Tibial artery (tissue), 4 donors: ENCODE measurements around the gene FAM118B.

Source experiments
- DNase-seq, 2 donors: peaks; one replicate each; pipeline ENCODE4 v3.0.0-alpha.2; 2019
- H3K27ac ChIP-seq, 2 donors: fragments of 200-600 bp; sonication (generic) in 1 of 2; 1 replicate in 1 of 2; 2 replicates in 1 of 2; pipeline ENCODE4 v1.5.1; 2018 to 2019; ENCODE audit warnings: mild to moderate bottlenecking in 1 of 2
- H3K27me3 ChIP-seq, 2 donors: fragments of 200-600 bp; sonication (generic) in 1 of 2; one replicate each; pipeline versions ENCODE4 v1.5.1 to v1.6.0; 2016 to 2019
- H3K36me3 ChIP-seq, 3 donors: fragments of 200-600 bp; sonication (generic) in 2 of 3; one replicate each; pipeline ENCODE4 v1.5.1; 2016 to 2019; ENCODE audit warnings: mild to moderate bottlenecking in 2 of 3
- H3K4me1 ChIP-seq, 4 donors: fragments of 200-600 bp; sonication (generic) in 2 of 4; 1 replicate in 3 of 4; 2 replicates in 1 of 4; pipeline ENCODE4 v1.5.1; 2016 to 2019
- H3K4me3 ChIP-seq, 2 donors: fragments of 200-600 bp; sonication (generic) in 1 of 2; 1 replicate in 1 of 2; 2 replicates in 1 of 2; pipeline ENCODE4 v1.5.1; 2018 to 2019; ENCODE audit warnings: mild to moderate bottlenecking in 2 of 2
- H3K9me3 ChIP-seq, 3 donors: fragments of 200-600 bp; sonication (generic) in 1 of 3; one replicate each; pipeline ENCODE4 v1.5.1; 2016 to 2019
- CTCF ChIP-seq, 2 experiments: fragments of 200-600 bp in 1 of 2; fragments of 450-650 bp in 1 of 2; IDR thresholded peaks; one replicate each; pipeline ENCODE4 v1.5.1; 2017 to 2019; ENCODE audit warnings: antibody characterized with exemption in 2 of 2, mild to moderate bottlenecking in 1 of 2, moderate library complexity in 1 of 2
- intact Hi-C: fragments of 100-400 bp; cut with DNase I; formaldehyde crosslinking; loops from one replicate; pipeline ENCODE4 v1.15.0; 2023; ENCODE audit warnings: low total_unique reads

FAM118B gene

GRCh38 chr11:126165311-126165720 lies 46.3 kb upstream of the FAM118B start:
- H3K4me3 ChIP-seq, result no peak overlapping the region
- intact Hi-C loops, result no loop called here
- TF ChIP-seq CTCF (IDR thresholded peaks at IDR 0.05), result no peak
- H3K9me3 ChIP-seq, result no peaks in the 10 kb centered on the region
- DNase-seq, result no peak
- H3K4me1 ChIP-seq, result peaks cover 0 to 8% (median 4%) of the 10 kb centered on the region in 4 donors
- peaks cover 0 to 2% of the 10 kb centered on the region in 2 donors for H3K27me3 ChIP-seq
- no peak overlapping the region for H3K27ac ChIP-seq
- no peaks in the 10 kb centered on the region for H3K36me3 ChIP-seq

GRCh38 chr11:126165757-126166156 lies 45.8 kb upstream of the FAM118B start:
- intact Hi-C loops, result no loop called here
- TF ChIP-seq CTCF (IDR thresholded peaks at IDR 0.05), result no peak
- Histone ChIP-seq H3K4me3 (no peak overlapping the region), H3K9me3 (no peaks in the 10 kb centered on the region), H3K27me3 (peaks cover 0 to 2% of the 10 kb centered on the region in 2 donors), H3K36me3 (no peaks in the 10 kb centered on the region), H3K27ac (no peak overlapping the region), H3K4me1 (peaks cover 0 to 8% (median 4%) of the 10 kb centered on the region in 4 donors)
- DNase-seq, result no peak

GRCh38 chr11:126166413-126166812 lies 45.2 kb upstream of the FAM118B start:
- no peak overlapping the region for H3K27ac ChIP-seq
- DNase-seq, result no peak
- H3K9me3 ChIP-seq, result no peaks in the 10 kb centered on the region
- no peak for TF ChIP-seq CTCF (IDR thresholded peaks at IDR 0.05)
- H3K4me1 ChIP-seq, result peaks cover 0 to 8% (median 4%) of the 10 kb centered on the region in 4 donors
- no peak overlapping the region for H3K4me3 ChIP-seq
- no peaks in the 10 kb centered on the region for H3K36me3 ChIP-seq
- intact Hi-C loops, result no loop called here
- H3K27me3 ChIP-seq, result peaks cover 0 to 2% of the 10 kb centered on the region in 2 donors

- Histone ChIP-seq H3K9me3 (no peaks in the 10 kb centered on the region), H3K27ac (no peak overlapping the region), H3K36me3 (no peaks in the 10 kb centered on the region), H3K4me3 (no peak overlapping the region), H3K4me1 (peaks cover 0 to 8% (median 3%) of the 10 kb centered on the region in 4 donors), H3K27me3 (peaks cover 0 to 2% of the 10 kb centered on the region in 2 donors)
- DNase-seq, result no peak
- intact Hi-C loops, result no loop called here
- TF ChIP-seq CTCF (IDR thresholded peaks at IDR 0.05), result no peak
Measured at GRCh38 chr11:126167488-126167887, 44.1 kb upstream of the FAM118B start.

- TF ChIP-seq CTCF (IDR thresholded peaks at IDR 0.05), result no peak
- Histone ChIP-seq H3K36me3 (no peaks in the 10 kb centered on the region), H3K4me1 (no peaks in the 10 kb centered on the region), H3K27ac (no peak overlapping the region), H3K27me3 (no peaks in the 10 kb centered on the region), H3K4me3 (no peak overlapping the region), H3K9me3 (no peaks in the 10 kb centered on the region)
- no peak for DNase-seq
- intact Hi-C loops, result no loop called here
Measured at GRCh38 chr11:126169291-126169690, 42.3 kb upstream of the FAM118B start.

GRCh38 chr11:126172596-126173038 lies 39.0 kb upstream of the FAM118B start:
- no peaks in the 10 kb centered on the region for H3K4me1 ChIP-seq
- intact Hi-C loops, result no loop called here
- no peaks in the 10 kb centered on the region for H3K9me3 ChIP-seq
- no peaks in the 10 kb centered on the region for H3K36me3 ChIP-seq
- TF ChIP-seq CTCF (IDR thresholded peaks at IDR 0.05), result no peak
- H3K27me3 ChIP-seq, result no peaks in the 10 kb centered on the region
- no peak overlapping the region for H3K27ac ChIP-seq
- no peak for DNase-seq
- H3K4me3 ChIP-seq, result no peak overlapping the region
